NCI-H1436 treated with DMSO at 0.1 percent for 48 hours (cell line): ENCODE measurements around the gene ARHGEF19.
"Not testable (repeated sequence)": the region's sequence is repeated elsewhere in the genome, so short reads cannot be mapped to it uniquely, and the experiment has no call there.

Experiments
- DNase-seq: peaks from one replicate; lab custom pipeline; 2025; lab: John Stamatoyannopoulos, UW

ARHGEF19 gene

DNA sequence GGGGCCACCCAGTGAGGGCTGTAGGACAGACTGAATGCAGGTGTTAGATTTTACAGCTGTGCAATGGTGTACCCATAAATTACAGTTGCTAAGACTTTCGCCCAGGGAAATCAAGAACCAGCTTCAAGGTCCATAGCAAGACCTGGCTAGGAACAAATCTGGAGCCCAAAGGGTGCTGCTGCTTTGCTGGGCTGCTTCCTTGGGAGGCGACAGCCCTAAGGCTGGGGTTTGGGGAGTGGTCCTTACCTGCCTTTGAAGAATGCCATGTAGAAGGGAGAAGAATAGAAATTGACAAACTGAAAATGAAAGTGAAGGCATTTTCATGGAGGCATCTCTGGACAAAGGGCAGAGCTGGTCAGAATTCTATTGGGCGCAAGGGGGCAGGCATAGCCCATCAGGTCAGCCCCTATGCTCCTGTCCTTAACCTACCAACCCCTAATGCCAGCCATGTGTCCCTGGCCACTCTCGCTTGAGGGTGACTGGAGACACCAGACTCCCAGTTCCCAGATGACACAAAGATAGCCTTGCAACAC is 7.6 kb upstream of the ARHGEF19 start:
- DNase-seq, result no peak

DNA sequence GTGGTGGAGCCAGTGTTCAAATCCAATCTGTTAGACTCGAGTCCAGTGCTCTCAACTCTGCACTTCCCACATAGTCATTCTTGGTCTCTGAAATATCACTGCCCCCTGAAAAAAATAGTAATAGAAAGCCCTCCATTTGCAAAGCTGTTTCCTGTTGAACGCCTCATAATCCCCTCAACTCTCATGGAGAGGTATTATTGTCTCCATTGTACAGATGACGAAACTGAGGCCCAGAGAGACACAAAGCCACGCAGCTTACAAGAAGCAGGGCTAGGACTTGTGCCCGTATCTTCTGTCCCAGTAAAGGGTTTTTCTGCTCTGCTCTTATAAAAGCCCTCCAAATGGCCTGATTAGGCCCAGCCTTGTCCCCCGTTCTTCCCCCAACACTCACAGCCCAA is 6.2 kb upstream of the ARHGEF19 start:
- no peak for DNase-seq

DNA sequence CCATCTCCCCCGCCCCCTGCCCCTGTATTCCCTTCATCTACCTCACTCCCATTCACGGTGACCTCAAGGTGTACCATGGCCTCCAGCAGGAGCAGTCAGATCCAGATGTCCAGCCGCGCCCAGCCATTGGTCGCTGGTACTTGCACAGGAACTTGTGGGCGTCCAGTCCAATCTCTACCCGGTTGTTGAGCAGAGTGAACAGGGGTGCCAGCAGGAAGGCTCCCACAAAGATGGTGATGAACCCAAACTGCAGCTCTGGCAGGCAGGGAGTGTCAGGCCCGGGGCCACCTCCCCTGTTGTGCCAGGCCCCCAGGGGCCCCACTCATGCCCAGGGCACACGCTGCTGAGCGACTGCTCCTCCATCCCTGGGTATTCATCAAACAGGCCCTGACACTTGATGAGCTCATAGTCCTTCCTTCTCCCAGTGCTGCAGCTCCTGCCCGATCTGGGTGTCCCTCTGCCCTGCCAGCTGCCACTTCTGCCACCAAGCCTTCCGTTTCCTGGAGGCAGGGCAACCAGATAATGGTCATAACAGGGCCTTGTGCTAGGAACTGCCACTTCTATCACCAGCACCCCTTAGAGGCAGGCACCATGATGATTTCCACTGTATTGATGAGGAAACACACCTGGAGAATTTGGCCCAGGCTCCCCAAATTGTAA is 5.7 kb upstream of the ARHGEF19 start:
- DNase-seq, result no peak

DNA sequence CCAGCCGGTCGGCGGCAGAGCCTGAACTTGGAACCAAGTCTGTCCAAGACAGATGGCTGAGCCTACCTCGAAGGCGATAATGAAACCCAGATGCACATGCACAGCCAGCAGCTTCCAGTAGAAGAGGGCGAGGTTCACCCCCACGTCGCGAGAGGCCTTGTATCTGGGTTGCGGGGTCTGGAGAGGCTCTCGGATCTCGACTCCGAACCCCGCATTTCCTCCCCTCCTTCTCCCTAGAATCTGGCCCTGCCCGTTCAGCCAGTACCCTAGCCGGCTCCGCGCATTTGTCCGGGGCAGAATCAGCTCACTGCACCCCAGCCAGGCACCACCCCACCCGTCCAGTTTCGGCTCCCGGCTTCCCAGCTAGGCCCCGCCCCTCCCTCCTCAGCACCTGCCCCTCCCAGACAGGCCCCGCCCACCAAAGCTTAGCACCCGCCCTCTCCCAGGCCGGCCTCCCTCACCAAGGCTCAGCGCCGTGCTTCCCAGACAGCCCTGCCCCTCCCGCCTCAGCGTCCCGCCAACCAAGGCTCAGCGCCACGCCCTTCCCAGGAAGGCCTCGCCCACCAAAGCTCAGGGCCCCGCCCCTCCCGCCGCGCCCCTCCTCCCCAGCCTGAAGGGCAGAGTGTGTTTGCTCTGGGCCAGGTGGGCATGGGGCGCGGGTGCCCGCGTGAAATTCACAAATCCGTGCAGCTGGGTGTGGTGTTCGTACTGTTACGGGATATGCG is 4.8 kb upstream of the ARHGEF19 start:
- peak; percentile 80 for DNase-seq

DNA sequence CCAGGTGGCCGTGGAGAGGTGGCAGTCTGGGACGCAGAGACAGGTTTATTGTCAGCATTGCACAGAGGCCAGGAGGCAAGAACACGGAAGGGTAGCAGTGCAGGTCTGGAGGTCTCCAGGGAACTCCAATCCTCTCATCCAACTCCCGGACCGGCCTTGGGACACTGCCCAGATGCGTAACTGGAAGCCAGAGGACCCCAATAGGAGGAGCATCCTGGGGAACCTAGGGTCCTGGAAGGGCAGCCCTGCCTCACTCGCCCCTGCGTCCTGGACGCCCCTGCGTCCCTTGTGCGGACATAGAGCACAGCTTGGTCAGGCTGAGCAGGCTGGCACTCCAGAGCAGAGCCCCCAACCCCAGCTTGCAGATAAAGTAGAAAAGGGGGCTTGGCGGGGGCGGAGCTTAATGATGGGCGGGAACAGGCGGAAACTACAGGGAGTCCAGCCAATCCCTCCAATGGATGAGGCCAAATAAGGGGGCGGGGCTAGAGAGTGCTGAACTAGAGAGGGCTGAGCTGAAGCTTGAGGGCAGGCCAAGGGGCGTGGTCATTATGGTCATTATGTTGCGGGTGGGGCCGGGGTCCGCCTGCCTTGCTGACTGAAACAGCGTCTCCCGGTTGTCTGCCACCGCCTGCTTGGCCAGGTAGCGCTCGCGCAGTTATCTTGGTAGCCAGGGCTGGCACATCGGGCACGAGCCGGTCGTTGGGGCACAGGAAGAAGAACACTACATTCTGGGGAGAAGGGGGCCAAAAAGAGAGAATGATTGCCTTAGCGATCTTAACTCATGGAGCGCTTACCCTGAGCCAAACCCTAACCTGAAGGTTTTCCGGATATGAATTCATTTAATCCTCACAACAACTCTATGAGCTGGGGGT is 3.7 kb upstream of the ARHGEF19 start:
- peak; percentile 83 for DNase-seq

DNA sequence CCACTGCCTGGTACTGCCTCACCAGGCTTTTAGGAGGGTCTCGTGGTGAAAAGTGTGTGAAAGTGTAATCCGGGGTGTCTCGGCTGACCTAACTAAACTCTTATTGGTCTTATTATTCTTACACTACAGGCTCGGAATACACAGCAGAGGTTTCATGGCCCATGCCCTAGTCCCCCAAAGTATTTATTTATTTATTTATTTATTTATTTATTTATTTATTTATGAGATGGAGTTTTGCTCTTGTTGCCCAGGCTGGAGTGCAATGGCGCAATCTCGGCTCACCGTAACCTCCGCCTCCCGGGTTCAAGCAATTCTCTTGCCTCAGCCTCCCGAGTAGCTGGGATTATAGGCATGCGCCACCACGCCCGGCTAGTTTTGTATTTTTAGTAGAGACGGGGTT is 2.8 kb upstream of the ARHGEF19 start:
- not testable (repeated sequence) for DNase-seq

DNA sequence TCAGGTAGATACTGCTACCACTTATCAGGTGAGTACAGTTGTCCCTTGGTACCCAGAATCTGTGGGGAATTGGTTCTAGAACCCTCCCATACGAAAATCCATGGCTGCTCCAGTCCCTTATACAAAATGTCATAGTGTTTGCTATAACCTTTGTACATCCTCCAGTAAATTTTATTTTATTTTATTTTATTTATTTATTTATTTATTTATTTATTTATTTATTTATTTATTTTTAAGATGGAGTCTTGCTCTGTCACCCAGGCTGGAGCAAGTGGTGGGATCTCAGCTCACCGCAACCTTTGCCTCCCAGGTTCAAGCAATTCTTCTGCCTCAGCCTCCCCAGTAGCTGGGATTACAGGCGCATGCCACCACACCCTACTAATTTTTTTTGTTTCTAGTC is 1.1 kb upstream of the ARHGEF19 start:
- not testable (repeated sequence) for DNase-seq

DNA sequence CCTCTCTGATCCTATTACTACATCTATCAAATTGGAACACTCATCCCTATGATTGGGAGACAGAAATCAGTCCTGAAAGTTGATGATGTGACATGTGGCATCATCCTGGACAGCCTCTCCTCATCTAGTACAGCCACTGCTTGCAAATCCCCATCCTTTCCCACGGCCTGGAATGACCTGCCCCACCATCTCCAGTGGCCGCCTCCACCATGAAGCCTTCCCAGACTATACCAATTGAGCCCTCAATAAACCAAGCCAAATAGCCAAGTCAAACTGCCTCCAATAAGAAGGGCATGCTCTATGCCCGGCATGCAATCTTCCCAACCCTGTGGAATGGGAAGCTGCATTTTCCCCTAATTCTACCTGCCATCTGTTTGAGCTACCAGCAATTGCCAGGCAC is 561 bp upstream of the ARHGEF19 start:
- no peak for DNase-seq

DNA sequence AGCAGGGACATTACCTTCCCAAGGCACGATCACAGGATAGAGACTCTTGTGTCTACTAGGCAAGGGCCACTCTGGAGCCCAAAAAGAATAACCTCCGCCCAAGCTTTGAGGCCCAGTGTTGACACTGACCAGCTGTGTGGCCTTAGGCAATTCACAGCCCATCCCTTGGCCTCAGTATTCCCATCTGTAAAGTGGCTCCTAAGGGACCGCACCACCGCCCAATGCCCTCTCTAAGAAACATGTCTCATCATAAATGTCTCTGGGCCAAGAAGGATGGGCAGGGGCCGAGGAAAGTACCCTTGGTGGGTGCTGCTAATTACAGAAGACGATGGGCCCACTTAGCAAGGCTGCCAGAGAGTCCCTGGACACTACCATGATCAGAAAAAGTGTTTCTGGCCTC is 628 bp downstream of the ARHGEF19 start:
- DNase-seq, result no peak

DNA sequence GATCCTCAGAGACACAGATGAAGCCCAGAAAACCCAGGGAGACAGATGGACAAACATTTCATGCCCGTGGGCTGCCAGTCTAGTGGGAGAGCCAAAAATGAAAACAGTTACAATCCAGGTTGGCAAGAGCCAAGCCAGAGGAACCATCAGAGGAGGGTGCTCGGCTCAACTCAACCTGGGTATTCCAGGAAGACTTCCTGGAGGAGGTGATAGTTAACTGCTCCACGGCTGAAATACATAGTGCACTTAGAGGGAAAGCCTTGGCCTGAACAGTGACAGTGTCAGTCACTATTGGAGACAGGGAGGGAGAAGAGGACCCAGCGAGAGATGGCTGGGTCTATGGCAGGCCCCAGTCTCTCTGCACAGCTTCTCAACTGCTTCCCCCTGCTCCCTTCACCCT is 1.9 kb downstream of the ARHGEF19 start:
- no peak for DNase-seq

DNA sequence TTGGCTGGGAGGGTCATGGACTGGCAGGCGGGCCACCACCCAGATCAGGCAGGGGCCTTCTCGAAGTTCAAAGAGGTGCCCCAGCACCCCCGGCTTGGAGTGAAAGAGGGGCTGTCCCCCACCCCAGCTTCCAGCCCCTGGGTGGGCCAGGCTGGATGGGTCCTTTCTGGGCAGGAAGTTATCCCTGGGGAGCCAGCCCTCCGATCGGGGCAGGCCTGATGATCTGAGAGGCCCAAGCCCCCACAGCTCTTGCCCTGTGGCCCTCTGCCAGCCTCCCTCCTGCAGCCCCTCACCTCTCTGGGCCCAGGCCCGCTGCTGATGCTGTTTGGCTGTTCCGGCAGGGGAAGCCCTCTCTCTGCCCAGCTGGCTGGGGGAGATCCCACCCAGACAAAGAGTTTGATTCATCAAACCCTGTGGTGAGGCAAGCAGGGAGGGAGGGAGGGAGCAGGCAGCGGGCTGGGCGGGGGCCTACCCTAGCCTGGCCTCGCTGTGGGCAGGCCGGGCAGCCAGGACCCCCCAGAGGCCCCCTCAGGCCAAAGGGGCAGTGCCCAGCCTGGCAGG is 2.5 kb downstream of the ARHGEF19 start:
- no peak for DNase-seq

DNA sequence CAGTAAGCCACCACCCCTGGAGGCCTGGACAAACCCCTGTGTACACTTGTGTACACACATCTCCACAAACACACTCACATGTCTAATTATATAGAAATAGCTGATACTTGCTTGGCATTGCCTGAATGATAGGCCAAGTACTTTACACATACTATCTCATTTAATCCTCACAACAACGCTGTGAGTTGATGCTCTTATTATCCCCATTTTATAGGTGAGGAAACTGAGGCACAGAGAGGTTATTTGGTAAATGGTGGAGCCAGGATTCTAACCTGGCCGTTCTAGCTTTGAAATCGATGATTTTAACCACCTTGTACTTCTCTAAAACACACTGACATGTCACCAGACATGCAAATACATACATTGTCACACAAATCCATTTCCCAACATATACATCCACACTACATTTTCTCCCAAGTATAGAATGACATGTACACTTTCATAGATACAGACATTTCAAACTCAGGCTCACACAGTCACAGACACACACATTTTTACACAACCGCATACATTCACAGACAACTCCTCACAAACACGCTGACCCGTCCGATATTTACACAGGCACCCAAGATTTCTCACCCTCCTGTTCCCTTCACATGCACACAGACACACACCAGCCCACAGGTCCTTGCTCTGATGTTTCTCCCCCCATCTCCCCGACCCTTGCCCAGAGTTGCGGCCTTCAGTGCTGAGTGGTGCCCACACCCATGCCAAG is 3.2 kb downstream of the ARHGEF19 start:
- DNase-seq, result no peak

DNA sequence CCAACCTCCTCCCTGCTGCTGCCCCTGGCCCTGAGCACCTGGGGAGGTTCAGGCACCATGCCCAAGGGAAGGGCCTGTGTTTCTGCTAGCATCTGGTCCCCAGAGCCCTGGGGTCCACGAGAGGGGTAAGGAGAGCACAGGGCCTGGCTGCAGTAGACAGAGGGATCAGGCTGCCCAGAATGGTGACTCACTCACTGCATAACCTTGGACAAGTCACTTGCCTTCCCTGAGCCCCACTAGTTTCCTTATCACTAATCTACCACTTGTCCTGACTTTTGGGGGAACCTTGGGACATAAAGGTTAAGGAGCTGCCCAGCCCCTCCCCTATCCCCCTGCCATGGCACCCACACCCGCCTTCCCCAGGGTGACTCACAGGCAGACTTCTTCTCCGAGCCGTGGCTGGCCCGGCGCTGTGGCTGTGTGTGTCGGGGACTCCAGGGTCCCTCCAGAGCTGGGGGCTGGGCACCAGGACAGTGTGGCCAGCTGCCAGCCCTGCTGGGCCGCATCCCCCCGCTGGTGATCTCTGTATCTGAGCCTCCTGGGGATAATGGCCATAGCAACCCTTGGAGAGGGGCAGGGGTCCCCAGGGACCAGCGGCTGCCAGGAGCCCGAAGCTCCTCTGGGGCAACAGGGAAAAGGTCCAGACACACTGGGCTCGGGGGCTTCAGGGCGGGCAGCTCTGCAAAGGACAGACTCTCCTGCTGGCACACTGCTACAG is 4.0 kb downstream of the ARHGEF19 start:
- DNase-seq, result no peak

DNA sequence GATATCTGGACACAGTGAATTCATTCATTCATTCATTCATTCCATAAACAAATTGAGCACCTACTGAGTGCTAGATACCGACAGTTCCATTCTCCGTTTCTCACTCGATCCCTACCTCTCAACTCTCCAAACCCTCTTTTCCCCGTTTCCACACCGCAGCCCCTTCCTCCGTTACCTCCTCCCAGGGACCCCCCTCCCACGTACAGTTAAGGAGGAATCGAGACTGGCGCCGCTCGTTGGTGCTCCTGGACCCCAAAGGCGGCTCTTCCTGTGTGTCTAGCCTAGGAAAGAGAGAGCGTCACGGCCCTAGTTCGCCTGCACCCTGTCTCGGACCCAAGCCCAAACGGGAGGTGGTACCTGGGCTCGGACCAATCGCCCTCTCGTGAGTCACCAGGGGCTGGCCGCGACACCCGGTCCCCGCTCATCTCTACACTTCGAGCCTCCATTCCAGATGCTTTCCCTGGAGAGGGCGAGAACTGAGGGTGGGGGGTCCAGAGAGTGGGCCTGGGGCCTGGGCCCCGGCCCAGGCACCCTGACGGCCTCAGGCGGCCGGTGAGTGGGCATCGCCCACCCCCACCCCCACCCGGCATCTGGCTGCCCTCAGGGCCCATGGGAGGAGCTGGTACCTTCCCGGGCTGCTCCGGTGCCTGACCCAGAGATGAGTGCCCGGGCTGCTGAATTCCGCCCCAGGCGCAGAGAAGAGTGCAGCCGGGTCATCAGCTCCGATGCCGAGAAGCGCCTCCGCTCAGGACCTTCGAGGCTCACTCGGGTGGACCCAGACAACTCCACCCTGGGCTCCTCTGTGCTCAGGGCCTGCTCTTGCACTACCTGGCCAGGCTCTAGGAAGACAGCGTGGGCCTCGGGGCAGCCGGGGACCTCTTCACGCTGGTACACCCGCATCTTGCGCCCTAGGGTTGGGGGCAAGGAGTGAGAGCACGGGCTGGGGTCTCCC is 4.9 kb downstream of the ARHGEF19 start:
- no peak for DNase-seq

DNA sequence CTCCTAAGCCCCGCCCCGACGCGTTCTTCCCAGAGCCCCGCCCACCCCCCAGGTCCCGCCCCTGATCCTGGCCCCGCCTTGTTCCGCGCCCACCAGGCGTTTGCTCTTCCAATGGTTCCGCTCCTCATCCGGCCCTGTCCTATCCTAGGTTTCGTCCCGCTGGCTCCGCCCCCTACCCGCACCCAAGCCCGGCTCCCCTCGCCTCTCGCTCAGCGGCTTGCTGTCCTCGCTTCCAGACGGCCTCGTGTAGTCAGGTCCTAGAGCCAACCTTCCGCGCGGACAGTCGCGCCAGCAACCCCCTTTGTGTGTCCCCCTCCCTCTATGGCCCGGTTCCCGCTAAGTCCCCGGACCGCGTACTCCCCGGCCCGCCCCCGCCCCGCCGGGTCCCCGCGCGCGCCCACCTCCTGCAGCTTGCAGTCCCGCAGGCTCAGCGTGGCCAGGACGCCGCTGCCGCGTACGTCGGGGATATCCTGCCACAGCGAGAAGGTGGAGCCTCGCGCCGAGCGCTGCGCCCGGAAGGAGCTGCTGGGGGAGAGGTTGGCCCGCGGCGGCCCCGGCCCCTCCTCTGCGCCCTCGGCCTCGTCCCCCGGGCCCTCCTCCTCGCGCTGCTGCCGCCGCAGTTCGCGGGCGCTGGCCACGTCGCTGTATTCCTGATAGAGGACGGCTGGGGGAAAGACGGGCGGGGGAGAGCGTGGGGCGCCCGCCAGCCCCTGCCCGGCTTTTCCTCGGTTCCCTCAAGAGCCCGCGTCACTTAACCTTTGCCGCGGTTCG is 5.7 kb downstream of the ARHGEF19 start:
- DNase-seq, result peak; percentile 87

DNA sequence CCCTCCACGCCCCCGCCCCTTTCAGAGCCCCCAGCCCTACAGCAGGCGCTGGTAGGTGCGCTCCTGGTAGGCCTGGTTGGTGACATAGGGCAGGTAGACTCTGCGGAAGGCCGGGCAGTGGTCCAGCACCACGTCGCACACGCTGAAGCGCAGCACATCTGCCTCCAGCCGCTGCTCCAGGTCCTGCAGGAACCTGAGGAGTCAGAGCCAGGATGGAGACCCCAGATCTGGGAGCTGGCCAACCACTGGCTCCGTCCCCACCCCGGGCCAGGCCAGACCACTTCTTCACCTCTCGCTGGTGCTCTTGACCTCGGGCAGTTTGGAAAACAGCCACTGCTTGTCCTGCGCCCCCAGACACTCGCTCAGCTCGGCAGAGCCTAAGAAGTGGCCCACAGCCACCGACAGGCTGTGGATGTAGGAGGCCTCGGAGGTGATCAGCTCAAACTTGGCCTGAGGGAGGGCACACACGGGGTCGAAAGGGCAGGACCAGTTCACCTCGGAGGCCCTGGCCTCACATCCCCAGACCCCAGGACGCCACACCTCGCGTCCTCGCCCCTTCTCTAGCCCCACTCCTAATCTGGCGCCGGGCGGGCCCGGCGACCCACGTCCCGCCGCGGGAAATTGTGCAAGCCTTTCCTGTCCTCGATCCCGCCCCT is 6.4 kb downstream of the ARHGEF19 start:
- no peak for DNase-seq

DNA sequence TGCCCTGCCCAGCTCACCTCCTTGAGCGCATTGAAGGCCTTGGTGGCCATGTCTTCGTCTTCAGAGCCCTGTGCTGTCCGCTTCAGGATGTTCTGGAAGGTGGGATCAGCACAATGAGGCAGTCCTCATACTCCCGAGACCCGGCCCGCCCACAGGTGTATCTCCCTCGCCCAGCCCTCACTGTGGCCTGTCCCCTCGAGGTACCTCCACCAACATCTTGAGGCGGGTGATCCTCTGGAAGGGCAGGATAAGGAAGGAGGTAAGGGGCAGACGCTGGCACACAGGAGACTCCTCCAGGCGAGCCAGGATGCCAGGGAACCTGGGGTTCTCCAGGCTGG is 7.1 kb downstream of the ARHGEF19 start:
- DNase-seq, result no peak

DNA sequence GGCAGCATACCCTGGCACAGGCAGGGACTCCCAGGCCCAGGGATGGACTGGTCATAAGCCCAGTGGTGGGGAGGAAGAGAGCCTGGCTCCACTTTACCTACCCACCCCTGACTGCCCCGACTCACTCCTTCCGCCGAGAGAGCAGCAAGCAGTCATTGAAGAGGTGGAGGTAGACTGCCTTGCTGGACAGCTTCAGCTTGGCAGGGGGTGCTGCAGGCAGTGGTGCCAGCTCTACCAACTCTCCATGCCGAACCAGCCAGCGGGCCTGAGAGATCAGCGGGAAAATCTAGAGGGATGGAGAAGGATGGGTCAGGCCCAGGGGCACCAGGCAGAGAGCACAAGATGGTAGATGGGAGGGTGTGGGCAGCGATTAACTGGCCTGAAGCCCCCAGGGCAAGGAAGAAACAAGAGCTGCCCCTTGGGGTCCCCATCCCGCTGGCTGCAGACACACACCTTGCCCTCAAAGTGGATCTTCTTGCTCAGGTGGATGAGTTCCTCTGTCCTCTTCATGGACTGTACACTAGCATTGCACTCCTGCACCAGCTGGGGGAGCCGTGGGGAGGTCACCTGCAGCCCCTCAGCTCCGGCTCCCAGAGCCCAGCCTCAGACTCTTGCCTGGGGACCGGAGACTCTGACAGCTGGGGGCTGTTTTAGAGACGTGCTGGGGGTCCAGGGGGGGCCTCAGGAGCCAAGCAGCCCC is 7.7 kb downstream of the ARHGEF19 start:
- DNase-seq, result no peak
